ENCODE measurements around the gene PLEKHH1. TPM values are rescaled to one million over a fixed set of nuclear protein-coding genes. Genes with fewer than 3 reads are reported as not detected.

The PLEKHH1 gene
- total RNA-seq, 1 experiment from 2014 or later: 6.7 TPM

DNA sequence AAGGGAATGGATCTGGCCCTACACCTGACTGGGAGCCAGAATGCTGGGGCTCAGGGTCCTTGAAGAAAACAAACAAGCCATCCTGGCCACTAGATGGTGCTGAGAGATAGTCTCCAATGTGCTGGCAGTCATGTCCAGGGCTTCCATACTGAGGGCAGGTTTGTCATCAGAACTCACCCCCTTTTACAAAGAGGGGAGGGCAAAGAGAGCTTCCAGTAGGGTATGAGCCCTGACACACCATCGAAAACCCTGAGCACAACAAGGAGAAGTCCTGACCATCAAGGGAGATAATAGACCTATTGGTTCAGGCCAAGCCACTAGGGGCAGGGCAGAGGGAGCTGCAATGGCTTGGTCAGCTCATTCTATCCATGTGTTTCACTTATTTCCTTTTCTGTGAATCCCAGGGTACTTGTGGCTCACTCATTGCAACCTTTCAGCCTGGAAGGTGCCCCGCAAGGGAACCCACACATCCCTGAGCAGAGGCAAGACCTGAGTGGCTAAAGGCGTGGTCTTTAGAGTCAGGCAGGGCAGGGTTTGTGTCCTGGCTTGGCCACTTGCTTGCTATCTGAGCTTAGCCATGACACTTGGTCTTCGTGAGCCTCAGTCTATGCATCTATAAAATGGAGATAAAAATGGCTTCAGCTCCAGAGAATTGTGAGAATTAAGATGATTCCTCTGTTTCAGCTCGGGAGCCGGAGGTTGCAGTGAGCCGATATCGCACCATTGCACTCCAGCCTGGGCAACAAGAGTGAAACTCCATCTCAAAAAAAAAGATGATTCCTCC, 6.2 kb upstream of the PLEKHH1 start:
- Histone ChIP-seq H3K4me1 (ENCODE audit: control insufficient read depth, insufficient read depth, low read length) (no peaks in the 10 kb centered on the region), H3K27ac (ENCODE audit: low read length) (no peak overlapping the region), H3K27me3 (ENCODE audit: control insufficient read depth, insufficient read depth, low read length) (peaks cover 4% of the 10 kb centered on the region; the same call in 1 of the 2 replicates), H3K9me3 (ENCODE audit: control insufficient read depth, insufficient read depth, low read depth, low read length) (no peaks in the 10 kb centered on the region), H3K4me3 (ENCODE audit: low read depth in 2 of 2, low read length in 2 of 2) (no peak overlapping the region), H3K36me3 (ENCODE audit: control insufficient read depth, insufficient read depth, low read length) (no peaks in the 10 kb centered on the region)
- DNase-seq (ENCODE audit: low read depth, low spot score): peak; percentile 32
- intact Hi-C loops (cut with micrococcal nuclease; ENCODE audit: unreplicated experiment): loop anchor here (5.0 kb wide), 1 partner anchor 45 kb away; no protein-coding TSS in a partner anchor
- POLR2A ChIA-PET: no interaction called here
- in situ Hi-C loops (cut with HindIII; ENCODE audit: low pct_unique_long_range_greater_than_20kb, low sequenced_read_pairs): no loop called here
- BruUV-seq (replicated peaks): no TSS peak
- CTCF ChIA-PET: interaction anchor here (0.5 to 2.0 kb wide), 14 partner anchors 10 to 846 kb away, joined by 3 to 51 read pairs (median 4); no protein-coding TSS in a partner anchor
- TF ChIP-seq TCF7L2 (IDR thresholded peaks at IDR 0.05; ENCODE audit: low read depth, low read length): no peak
- TF ChIP-seq, protein P1, sequence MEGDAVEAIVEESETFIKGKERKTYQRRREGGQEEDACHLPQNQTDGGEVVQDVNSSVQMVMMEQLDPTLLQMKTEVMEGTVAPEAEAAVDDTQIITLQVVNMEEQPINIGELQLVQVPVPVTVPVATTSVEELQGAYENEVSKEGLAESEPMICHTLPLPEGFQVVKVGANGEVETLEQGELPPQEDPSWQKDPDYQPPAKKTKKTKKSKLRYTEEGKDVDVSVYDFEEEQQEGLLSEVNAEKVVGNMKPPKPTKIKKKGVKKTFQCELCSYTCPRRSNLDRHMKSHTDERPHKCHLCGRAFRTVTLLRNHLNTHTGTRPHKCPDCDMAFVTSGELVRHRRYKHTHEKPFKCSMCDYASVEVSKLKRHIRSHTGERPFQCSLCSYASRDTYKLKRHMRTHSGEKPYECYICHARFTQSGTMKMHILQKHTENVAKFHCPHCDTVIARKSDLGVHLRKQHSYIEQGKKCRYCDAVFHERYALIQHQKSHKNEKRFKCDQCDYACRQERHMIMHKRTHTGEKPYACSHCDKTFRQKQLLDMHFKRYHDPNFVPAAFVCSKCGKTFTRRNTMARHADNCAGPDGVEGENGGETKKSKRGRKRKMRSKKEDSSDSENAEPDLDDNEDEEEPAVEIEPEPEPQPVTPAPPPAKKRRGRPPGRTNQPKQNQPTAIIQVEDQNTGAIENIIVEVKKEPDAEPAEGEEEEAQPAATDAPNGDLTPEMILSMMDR (IDR thresholded peaks at IDR 0.05): peak; percentile 89
- TF ChIP-seq, protein P2, sequence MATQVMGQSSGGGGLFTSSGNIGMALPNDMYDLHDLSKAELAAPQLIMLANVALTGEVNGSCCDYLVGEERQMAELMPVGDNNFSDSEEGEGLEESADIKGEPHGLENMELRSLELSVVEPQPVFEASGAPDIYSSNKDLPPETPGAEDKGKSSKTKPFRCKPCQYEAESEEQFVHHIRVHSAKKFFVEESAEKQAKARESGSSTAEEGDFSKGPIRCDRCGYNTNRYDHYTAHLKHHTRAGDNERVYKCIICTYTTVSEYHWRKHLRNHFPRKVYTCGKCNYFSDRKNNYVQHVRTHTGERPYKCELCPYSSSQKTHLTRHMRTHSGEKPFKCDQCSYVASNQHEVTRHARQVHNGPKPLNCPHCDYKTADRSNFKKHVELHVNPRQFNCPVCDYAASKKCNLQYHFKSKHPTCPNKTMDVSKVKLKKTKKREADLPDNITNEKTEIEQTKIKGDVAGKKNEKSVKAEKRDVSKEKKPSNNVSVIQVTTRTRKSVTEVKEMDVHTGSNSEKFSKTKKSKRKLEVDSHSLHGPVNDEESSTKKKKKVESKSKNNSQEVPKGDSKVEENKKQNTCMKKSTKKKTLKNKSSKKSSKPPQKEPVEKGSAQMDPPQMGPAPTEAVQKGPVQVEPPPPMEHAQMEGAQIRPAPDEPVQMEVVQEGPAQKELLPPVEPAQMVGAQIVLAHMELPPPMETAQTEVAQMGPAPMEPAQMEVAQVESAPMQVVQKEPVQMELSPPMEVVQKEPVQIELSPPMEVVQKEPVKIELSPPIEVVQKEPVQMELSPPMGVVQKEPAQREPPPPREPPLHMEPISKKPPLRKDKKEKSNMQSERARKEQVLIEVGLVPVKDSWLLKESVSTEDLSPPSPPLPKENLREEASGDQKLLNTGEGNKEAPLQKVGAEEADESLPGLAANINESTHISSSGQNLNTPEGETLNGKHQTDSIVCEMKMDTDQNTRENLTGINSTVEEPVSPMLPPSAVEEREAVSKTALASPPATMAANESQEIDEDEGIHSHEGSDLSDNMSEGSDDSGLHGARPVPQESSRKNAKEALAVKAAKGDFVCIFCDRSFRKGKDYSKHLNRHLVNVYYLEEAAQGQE (IDR thresholded peaks at IDR 0.05; ENCODE audit: insufficient read depth in 1 of 2, low read depth in 2 of 2, low read length in 1 of 2): no peak
- no peak for TF ChIP-seq SIN3A (IDR thresholded peaks at IDR 0.05; ENCODE audit: borderline replicate concordance, insufficient read depth, low read depth, low read length)
- TF ChIP-seq POLR2AphosphoS5 (IDR thresholded peaks at IDR 0.05; ENCODE audit: low read depth, low read length): no peak
- peak; percentile 93 for ATAC-seq

DNA sequence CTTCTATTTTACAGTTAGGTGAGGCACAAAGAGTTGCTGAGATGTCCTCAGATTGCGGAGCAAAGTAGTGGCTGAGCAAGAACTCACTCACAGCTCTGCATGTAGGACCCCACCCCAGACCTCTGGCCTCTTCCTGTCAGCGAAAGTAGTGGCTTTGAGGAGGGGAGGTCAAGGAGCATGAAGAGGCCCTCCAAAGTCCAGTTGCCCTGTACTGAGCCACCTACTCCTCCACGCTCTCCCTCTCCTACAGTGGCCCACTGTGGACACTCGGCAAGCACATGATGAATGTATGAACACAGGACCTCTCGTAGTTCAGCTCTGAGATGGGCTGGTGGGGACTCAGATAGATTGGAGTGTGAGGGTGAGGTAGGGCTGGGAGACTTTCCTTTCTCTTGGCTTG, 5.3 kb upstream of the PLEKHH1 start:
- Histone ChIP-seq H3K4me1 (ENCODE audit: control insufficient read depth, insufficient read depth, low read length) (no peaks in the 10 kb centered on the region), H3K4me3 (ENCODE audit: low read depth in 2 of 2, low read length in 2 of 2) (no peak overlapping the region), H3K27ac (ENCODE audit: low read length) (no peak overlapping the region), H3K27me3 (ENCODE audit: control insufficient read depth, insufficient read depth, low read length) (peaks cover 4% of the 10 kb centered on the region; the same call in 1 of the 2 replicates), H3K36me3 (ENCODE audit: control insufficient read depth, insufficient read depth, low read length) (no peaks in the 10 kb centered on the region; the same call in 1 of the 2 replicates), H3K9me3 (ENCODE audit: control insufficient read depth, insufficient read depth, low read depth, low read length) (no peaks in the 10 kb centered on the region)
- ATAC-seq (no peak), DNase-seq (ENCODE audit: low read depth, low spot score) (no peak)
- intact Hi-C loops (cut with micrococcal nuclease; ENCODE audit: unreplicated experiment) (loop anchor here (5.0 kb wide), 1 partner anchor 45 kb away; no protein-coding TSS in a partner anchor), in situ Hi-C loops (cut with HindIII; ENCODE audit: low pct_unique_long_range_greater_than_20kb, low sequenced_read_pairs) (no loop called here)
- BruUV-seq (replicated peaks): no TSS peak
- CTCF ChIA-PET: interaction anchor here (1.0 kb wide), 1 partner anchor 53 kb away, joined by 6 read pairs; no protein-coding TSS in a partner anchor
- POLR2A ChIA-PET: no interaction called here
- TF ChIP-seq, protein P2 (IDR thresholded peaks at IDR 0.05; ENCODE audit: insufficient read depth in 1 of 2, low read depth in 2 of 2, low read length in 1 of 2): no peak
- TF ChIP-seq TCF7L2 (IDR thresholded peaks at IDR 0.05; ENCODE audit: low read depth, low read length) (no peak), SIN3A (IDR thresholded peaks at IDR 0.05; ENCODE audit: borderline replicate concordance, insufficient read depth, low read depth, low read length) (no peak), POLR2AphosphoS5 (IDR thresholded peaks at IDR 0.05; ENCODE audit: low read depth, low read length) (no peak)
- TF ChIP-seq, protein P1 (IDR thresholded peaks at IDR 0.05): no peak

All from Panc1 (cell line).